K562 (cell line): Measurements from ENCODE around the gene TIMM44. TPM values are rescaled to one million over a fixed set of nuclear protein-coding genes. Genes with fewer than 3 reads are reported as not detected.

Source experiments
- ATAC-seq: fragments of 200-7000 bp; cut with Tn5 transposase; 3 replicates; pipeline ENCODE4 v1.9.1; 2020; ENCODE audit warnings: moderate library complexity
- BruUV-seq: library from RNA; stranded (reverse); fragments of 400-500 nt; replicated peaks from 2 replicates; lab custom pipeline; 2021; lab: Mats Ljungman, UMichigan
- CTCF ChIA-PET: fragments of 300-600 bp; formaldehyde crosslinking; extraction: SDS; loops from one replicate; lab custom pipeline; 2021; ENCODE audit warnings: low intra/inter-chr PET ratio; lab: Yijun Ruan, JAX
- POLR2A ChIA-PET: fragments of 300-600, 350-650 bp; sonication (Branson Sonifier 250); formaldehyde crosslinking; extraction: SDS; loops from one replicate; lab custom pipeline; 2021; ENCODE audit warnings: antibody characterized with exemption, inconsistent platforms; lab: Yijun Ruan, JAX
- DNase-seq, 4 experiments: peaks; one replicate each; pipeline versions ENCODE4 v3.0.0 to v3.0.0-alpha.2; 2011 to 2018; ENCODE audit warnings: low spot score in 3 of 4, mixed read lengths in 3 of 4; ENCODE audit errors: extremely low read depth in 1 of 4
- FAIRE-seq: peaks from 2 replicates; lab custom pipeline; 2011; peaks lifted over from hg19 to GRCh38; lab: Jason Lieb, UNC
- H2AFZ ChIP-seq: 2 replicates; pipeline ENCODE4 v1.6.0; 2011; ENCODE audit warnings: low read depth, low read length, control low read depth, inconsistent platforms
- H3K27ac ChIP-seq: fragments of 200-600 bp; 3 replicates; pipeline ENCODE4 v1.8.0; 2011; ENCODE audit warnings: low read depth, mild to moderate bottlenecking, control low read depth, inconsistent platforms, low read length, moderate library complexity, mixed read lengths; ENCODE audit errors: extremely low read depth
- H3K27me3 ChIP-seq, 2 experiments: fragments of 300-600 bp in 1 of 2; 2 replicates in 1 of 2; 3 replicates in 1 of 2; pipeline versions ENCODE4 v1.6.0 to v1.8.0; 2011; ENCODE audit warnings: inconsistent platforms in 2 of 2, low read length in 2 of 2, mild to moderate bottlenecking in 1 of 2, mixed read lengths in 1 of 2, moderate library complexity in 1 of 2; ENCODE audit not compliant: control insufficient read depth in 2 of 2, insufficient read depth in 2 of 2
- H3K36me3 ChIP-seq: fragments of 300-600 bp; 3 replicates; pipeline ENCODE4 v1.8.0; 2011; ENCODE audit warnings: mild to moderate bottlenecking, low read length, inconsistent platforms; ENCODE audit not compliant: control insufficient read depth, insufficient read depth
- H3K4me1 ChIP-seq, 2 experiments: fragments of 200-600 bp in 1 of 2; replicated peaks in 1 of 2; 2 replicates in 1 of 2; 3 replicates in 1 of 2; pipeline versions ENCODE4 v1.5.1 to v1.8.0; 2011; ENCODE audit warnings: inconsistent platforms in 2 of 2, low read length in 2 of 2, mild to moderate bottlenecking in 1 of 2, mixed read lengths in 1 of 2, moderate library complexity in 1 of 2; ENCODE audit not compliant: control insufficient read depth in 2 of 2, insufficient read depth in 2 of 2
- H3K4me2 ChIP-seq: 2 replicates; pipeline ENCODE4 v1.6.1; 2011; ENCODE audit warnings: low read length, control low read depth, inconsistent platforms, mixed read lengths; ENCODE audit not compliant: insufficient read depth
- H3K4me3 ChIP-seq: fragments of 200-600 bp; sonication (generic), shearing (Covaris generic); 2 replicates; pipeline ENCODE4 v1.5.1; 2016; ENCODE audit warnings: control low read depth, inconsistent platforms
- H3K79me2 ChIP-seq: fragments of 200-600 bp; 3 replicates; pipeline ENCODE4 v1.8.0; 2011; ENCODE audit warnings: low read length, inconsistent platforms; ENCODE audit not compliant: control insufficient read depth, insufficient read depth
- H3K9ac ChIP-seq, 2 experiments: 2 replicates each; pipeline versions ENCODE4 v1.6.0 to v1.6.1; 2011; ENCODE audit warnings: low read depth in 2 of 2, low read length in 2 of 2, control low read depth in 1 of 2, inconsistent platforms in 1 of 2, mild to moderate bottlenecking in 1 of 2, mixed read lengths in 1 of 2; ENCODE audit not compliant: insufficient read depth in 1 of 2
- H3K9me1 ChIP-seq: one replicate; pipeline ENCODE4 v1.6.0; 2011; ENCODE audit warnings: inconsistent platforms, mild to moderate bottlenecking, low read length, moderate library complexity; ENCODE audit not compliant: control insufficient read depth, insufficient read depth
- H3K9me3 ChIP-seq: replicated peaks from 2 replicates; pipeline ENCODE4 v1.5.1; 2011; ENCODE audit warnings: low read depth, low read length, inconsistent platforms; ENCODE audit not compliant: control insufficient read depth, insufficient read depth
- H4K20me1 ChIP-seq: replicated peaks from 2 replicates; pipeline ENCODE4 v1.6.1; 2011; ENCODE audit warnings: low read length, inconsistent platforms, mixed read lengths; ENCODE audit not compliant: control insufficient read depth, insufficient read depth
- ARNT ChIP-seq, 2 experiments: fragments of 450-650 bp; IDR thresholded peaks; 2 replicates each; pipeline ENCODE4 v1.6.1; 2016; ENCODE audit warnings: mild to moderate bottlenecking in 1 of 2
- CAMTA2 ChIP-seq: fragments of 250-450 bp; sonication (Bioruptor Pico); conservative IDR thresholded peaks from 2 replicates; pipeline ENCODE4 v1.5.1; 2022
- CREB3 ChIP-seq: fragments of 450-650 bp; conservative IDR thresholded peaks from 2 replicates; pipeline ENCODE4 v1.6.1; 2016; ENCODE audit warnings: missing genetic modification characterization, low read depth, mild to moderate bottlenecking, missing compliant biosample characterization, moderate library complexity
- FOSL1 ChIP-seq: fragments of 200-800 bp; sonication (Bioruptor generic); conservative IDR thresholded peaks from 2 replicates; pipeline ENCODE4 v1.6.1; 2016; ENCODE audit warnings: missing genetic modification characterization, missing compliant biosample characterization
- POLR2G ChIP-seq: fragments of 200-400 bp; formaldehyde crosslinking; IDR thresholded peaks from 2 replicates; pipeline ENCODE4 v1.6.1; 2017; ENCODE audit warnings: low read depth, mild to moderate bottlenecking, antibody characterized with exemption, low read length, moderate library complexity
- RBM14 ChIP-seq: fragments of 200-400 bp; formaldehyde crosslinking; IDR thresholded peaks from 2 replicates; pipeline ENCODE4 v1.6.1; 2018; ENCODE audit warnings: low read depth, mild to moderate bottlenecking, low read length, moderate library complexity, borderline replicate concordance; ENCODE audit not compliant: insufficient read depth
- SAFB ChIP-seq: fragments of 200-400 bp; formaldehyde crosslinking; IDR thresholded peaks from 2 replicates; pipeline ENCODE4 v1.6.1; 2017; ENCODE audit warnings: low read depth, low read length, borderline replicate concordance
- ZNF165 ChIP-seq: fragments of 250-450 bp; sonication (Bioruptor Pico); IDR thresholded peaks from 2 replicates; pipeline ENCODE4 v1.4.0; 2020; ENCODE audit warnings: borderline replicate concordance
- WGBS: fragments of 100-300 bp; shearing (Covaris generic); methylation state at CpG from one replicate; pipeline ENCODE4 v1.1.6; 2016; ENCODE audit warnings: low coverage, mixed read lengths; ENCODE audit not compliant: insufficient coverage; ENCODE audit errors: missing lambda C conversion rate; 5-methylcytosine and 5-hydroxymethylcytosine counted together
- in situ Hi-C: fragments of 300-500 bp; cut with MboI; formaldehyde crosslinking; loops from 4 replicates; pipeline ENCODE4 v1.15.0; 2018; ENCODE audit warnings: inconsistent platforms, mixed read lengths
- intact Hi-C: fragments of 100-400 bp; cut with micrococcal nuclease; formaldehyde crosslinking; loops from 2 replicates; pipeline ENCODE4 v1.14.2; 2022
- polyA plus RNA-seq, 8 experiments: library from polyadenylated mRNA; depleted of rRNA in 4 of 8; stranded (reverse) in 5 of 8; unstranded in 3 of 8; fragments of >200 nt; fragmentation: Nextera tagmentation in 2 of 8; fragmentation: Illumina TruSeq in 1 of 8; extraction: Ambion mirVana in 2 of 8; extraction: Trizol in 1 of 8; gene quantifications; 2 replicates each; pipeline versions ENCODE4 v1.2.1 to v1.2.3, GENCODE V29; 2011 to 2014; ENCODE audit warnings: inconsistent platforms in 1 of 8, missing spikeins in 1 of 8
- total RNA-seq, 7 experiments: library from RNA; depleted of rRNA in 6 of 7; stranded (reverse); fragments of >200 nt in 6 of 7; fragmentation: Illumina TruSeq in 2 of 7; extraction: Trizol in 2 of 7; gene quantifications; 2 replicates each; pipeline versions ENCODE4 v1.2.1 to v1.2.3, GENCODE V29; 2011 to 2021; ENCODE audit warnings: low replicate concordance in 1 of 7

The TIMM44 gene
- total and polyA plus RNA-seq, 9 of the 15 experiments (the other 6 are each of a cell fraction or from before 2014, with no cell fraction given) = 10.3 to 231 (median 89.3) TPM

GRCh38 chr19:7921967-7922835 is 21.3 kb downstream of the TIMM44 start:
- H3K4me2 ChIP-seq = peak overlapping the region; percentile 98; the same call in 1 of the 2 replicates
- ChIA-PET CTCF (no interaction called here), POLR2A (interaction anchor here (0.5 to 3.1 kb wide), 4 partner anchors 22 to 53 kb away, joined by 3 to 21 read pairs (median 12); partner anchors contain the start of gene TIMM44)
- DNase-seq (no peak), ATAC-seq (no peak), FAIRE-seq (no peak)
- no peaks in the 10 kb centered on the region for H3K27me3 ChIP-seq
- WGBS = 86% methylated on average over 25 of the region's 31 CpGs
- peaks cover 14% of the 10 kb centered on the region for H3K79me2 ChIP-seq
- peak overlapping the region; percentile 72 to 93; a peak in 3 of 4 replicates for H3K9ac ChIP-seq
- peaks cover 26% of the 10 kb centered on the region; the same call in 1 of the 3 replicates for H3K36me3 ChIP-seq
- H4K20me1 ChIP-seq = peaks cover 15% of the 10 kb centered on the region; the same call in 1 of the 2 replicates
- H3K9me3 ChIP-seq = no peaks in the 10 kb centered on the region
- no peak for TF ChIP-seq RBM14
- peak; percentile 29; the same call in 1 of the 2 replicates for TF ChIP-seq POLR2G
- TF ChIP-seq SAFB = no peak
- no peak for TF ChIP-seq CREB3 (tag)
- TF ChIP-seq FOSL1 (tag) = no peak
- no peak for TF ChIP-seq ARNT (IDR thresholded peaks at IDR 0.05)
- TF ChIP-seq CAMTA2 = no peak
- TF ChIP-seq ZNF165 = no peak
- in situ Hi-C loops = loop anchor here (5.0 kb wide), 1 partner anchor 70 kb away; no protein-coding TSS in a partner anchor
- H3K27ac ChIP-seq = no peak overlapping the region; the same call in 2 of the 3 replicates
- no peak overlapping the region for H2AFZ ChIP-seq
- H3K4me1 ChIP-seq = peaks cover 20 to 84% of the 10 kb centered on the region in 2 experiments
- no peaks in the 10 kb centered on the region for H3K9me1 ChIP-seq
- H3K4me3 ChIP-seq = peak overlapping the region; percentile 52; the same call in 1 of the 2 replicates
- BruUV-seq = no TSS peak
- intact Hi-C loops = loop anchor here (1.0 to 5.0 kb wide), 2 partner anchors 50 to 69 kb away; partner anchors contain the start of gene PRR36
